B cell (primary cell): ENCODE results near the gene B3GNT9. TPM values are rescaled to one million over a fixed set of nuclear protein-coding genes. Genes with fewer than 3 reads are reported as not detected.

Source experiments
- ATAC-seq: fragments of 200-7000 bp; cut with Tn5 transposase; one replicate; pipeline ENCODE4 v1.10.0; 2021; ENCODE audit warnings: low read depth, mild to moderate bottlenecking, moderate number of reproducible peaks, moderate library complexity
- CTCF ChIA-PET: fragments of 350-600 bp; sonication (Branson Sonifier 250); formaldehyde crosslinking; loops from one replicate; lab custom pipeline; 2021; ENCODE audit warnings: antibody characterized with exemption, inconsistent platforms; lab: Charles Lee
- POLR2A ChIA-PET: fragments of 350-600 bp; sonication (Branson Sonifier 250); formaldehyde crosslinking; loops from one replicate; lab custom pipeline; 2021; ENCODE audit warnings: antibody characterized with exemption; lab: Charles Lee
- DNase-seq: peaks from one replicate; pipeline ENCODE4 v3.0.0; 2013
- H2AFZ ChIP-seq: 2 replicates; pipeline ENCODE4 v1.6.1; 2012; ENCODE audit warnings: mild to moderate bottlenecking, low read depth, low read length; ENCODE audit not compliant: insufficient read depth, poor library complexity, severe bottlenecking
- H3K27ac ChIP-seq, 2 donors: 1 replicate in 1 of 2; 2 replicates in 1 of 2; pipeline ENCODE4 v1.5.1; 2012 to 2013; ENCODE audit warnings: low read length in 2 of 2, mild to moderate bottlenecking in 2 of 2, moderate library complexity in 1 of 2
- H3K27me3 ChIP-seq, 4 experiments: fragments of 200-600 bp in 1 of 4; sonication (generic) in 1 of 4; replicated peaks in 1 of 4; 1 replicate in 2 of 4; 2 replicates in 2 of 4; pipeline versions ENCODE4 v1.6.1 to v1.7.0; 2013 to 2016; ENCODE audit warnings: low read length in 3 of 4, mild to moderate bottlenecking in 2 of 4, mixed read lengths in 1 of 4, moderate library complexity in 1 of 4; ENCODE audit not compliant: insufficient read depth in 4 of 4, control insufficient read depth in 3 of 4; ENCODE audit errors: control extremely low read depth in 1 of 4
- H3K36me3 ChIP-seq, 2 experiments: replicated peaks in 1 of 2; 1 replicate in 1 of 2; 2 replicates in 1 of 2; pipeline versions ENCODE4 v1.6.1 to v1.7.1; 2013; ENCODE audit warnings: low read length in 1 of 2; ENCODE audit not compliant: insufficient read depth in 2 of 2, control insufficient read depth in 1 of 2; ENCODE audit errors: control extremely low read depth in 1 of 2, extremely low read depth in 1 of 2
- H3K4me1 ChIP-seq, 2 donors: fragments of 200-600 bp in 1 of 2; sonication (generic) in 1 of 2; 1 replicate in 1 of 2; 2 replicates in 1 of 2; pipeline versions ENCODE4 v1.5.1 to v1.6.1; 2013 to 2017; ENCODE audit warnings: low read length in 2 of 2; ENCODE audit not compliant: control insufficient read depth in 2 of 2, insufficient read depth in 2 of 2
- H3K4me2 ChIP-seq: replicated peaks from 2 replicates; pipeline ENCODE3; 2012; ENCODE audit warnings: mild to moderate bottlenecking, low read depth, low read length; ENCODE audit not compliant: poor library complexity, severe bottlenecking
- H3K4me3 ChIP-seq, 5 experiments: fragments of 200-600 bp in 1 of 5; sonication (generic) in 1 of 5; 1 replicate in 3 of 5; 2 replicates in 2 of 5; pipeline versions ENCODE4 v1.5.1 to v1.7.0; 2011 to 2016; ENCODE audit warnings: low read length in 4 of 5, mild to moderate bottlenecking in 4 of 5, low read depth in 2 of 5, control low read depth in 1 of 5, moderate library complexity in 1 of 5; ENCODE audit not compliant: insufficient read depth in 1 of 5; ENCODE audit errors: control extremely low read depth in 1 of 5, extremely low read depth in 1 of 5
- H3K79me2 ChIP-seq: fragments of 200-600 bp; sonication (generic); one replicate; pipeline ENCODE4 v1.6.0; 2016; ENCODE audit warnings: low read length; ENCODE audit not compliant: control insufficient read depth, insufficient read depth
- H3K9ac ChIP-seq: fragments of 200-600 bp; sonication (generic); 2 replicates; pipeline ENCODE4 v1.6.1; 2017; ENCODE audit warnings: mild to moderate bottlenecking, low read length, moderate library complexity
- H3K9me3 ChIP-seq, 3 donors: one replicate each; pipeline versions ENCODE4 v1.6.1 to v1.7.1; 2013; ENCODE audit warnings: low read length in 2 of 3; ENCODE audit not compliant: control insufficient read depth in 2 of 3, insufficient read depth in 1 of 3; ENCODE audit errors: control extremely low read depth in 1 of 3
- H4K20me1 ChIP-seq: 2 replicates; pipeline ENCODE4 v1.6.0; 2012; ENCODE audit warnings: mild to moderate bottlenecking, low read length; ENCODE audit not compliant: insufficient read depth, control insufficient read depth, poor library complexity, severe bottlenecking
- H3K27ac Mint-ChIP-seq: one replicate; pipeline ENCODE4 v1.8.0; 2021; ENCODE audit warnings: mixed read lengths
- H3K27me3 Mint-ChIP-seq: one replicate; pipeline ENCODE4 v1.8.0; 2021; ENCODE audit warnings: mixed read lengths
- H3K4me1 Mint-ChIP-seq: one replicate; pipeline ENCODE4 v1.8.0; 2021; ENCODE audit warnings: mixed read lengths
- H3K4me3 Mint-ChIP-seq: one replicate; pipeline ENCODE4 v1.8.0; 2021; ENCODE audit warnings: mixed read lengths
- H3K9me3 Mint-ChIP-seq: one replicate; pipeline ENCODE4 v1.8.0; 2022; ENCODE audit warnings: mixed read lengths; ENCODE audit not compliant: insufficient read depth
- CTCF ChIP-seq: fragments of 200-600 bp; IDR thresholded peaks from one replicate; pipeline ENCODE4 v1.8.0; 2022; ENCODE audit warnings: antibody characterized with exemption, mild to moderate bottlenecking
- EZH2 ChIP-seq: IDR thresholded peaks from 2 replicates; pipeline ENCODE4 v1.6.1; 2012; ENCODE audit warnings: borderline replicate concordance, low read depth, mild to moderate bottlenecking, moderate library complexity, low read length; ENCODE audit not compliant: insufficient read depth, poor library complexity, severe bottlenecking
- whole genome bisulfite sequencing: methylation state at CpG from one replicate; pipeline ENCODE4 v1.1.5; 2013; ENCODE audit warnings: missing lambda C conversion rate; ENCODE audit not compliant: insufficient coverage; 5-methylcytosine and 5-hydroxymethylcytosine counted together
- intact Hi-C: fragments of 100-400 bp; cut with micrococcal nuclease; formaldehyde crosslinking; loops from one replicate; pipeline ENCODE4 v1.10.0; 2022
- polyA plus RNA-seq: library from polyadenylated mRNA; depleted of rRNA; stranded (reverse); fragments of >200 nt; gene quantifications from 2 replicates; pipeline ENCODE4 v1.2.3, GENCODE V29; 2012
- total RNA-seq, 2 donors: library from RNA; stranded (reverse); fragments of 120-200 nt in 1 of 2; gene quantifications; 1 replicate in 1 of 2; 2 replicates in 1 of 2; pipeline versions ENCODE4 v1.2.3 to v1.2.4, GENCODE V29; 2013 to 2022

Gene B3GNT9
- total and polyA plus RNA-seq, 2 donors (not counting 1 experiment from before 2014, with no cell fraction given) = 1.6 to 2.5 TPM

- H4K20me1 ChIP-seq = peaks cover 14% of the 10 kb centered on the region
- Mint-ChIP-seq H3K4me3 (no peak overlapping the region), H3K27ac (no peak overlapping the region), H3K27me3 (peaks cover 58% of the 10 kb centered on the region), H3K4me1 (peaks cover 37% of the 10 kb centered on the region), H3K9me3 (no peaks in the 10 kb centered on the region)
- no peaks in the 10 kb centered on the region for H3K79me2 ChIP-seq
- no peak for DNase-seq
- H3K9ac ChIP-seq = no peak overlapping the region
- no peak overlapping the region for H3K4me2 ChIP-seq
- peaks cover 47 to 58% of the 10 kb centered on the region in 2 donors for H3K4me1 ChIP-seq
- WGBS = 94% methylated on average over 7 of the region's 7 CpGs
- CTCF ChIA-PET = interaction anchor here (0.7 to 1.3 kb wide), 2 partner anchors 10 to 495 kb away, joined by 4 to 6 read pairs; no protein-coding TSS in a partner anchor
- POLR2A ChIA-PET = no interaction called here
- no peak overlapping the region for H3K27ac ChIP-seq
- peaks cover 0 to 40% (median 0%) of the 10 kb centered on the region in 3 donors for H3K9me3 ChIP-seq
- TF ChIP-seq EZH2 (no peak), CTCF (no peak)
- intact Hi-C loops = no loop called here
- no peak for ATAC-seq
- H3K4me3 ChIP-seq = no peak overlapping the region
- H3K36me3 ChIP-seq = no peaks in the 10 kb centered on the region
- H2AFZ ChIP-seq = no peak overlapping the region
- peaks cover 0 to 95% (median 67%) of the 10 kb centered on the region in 4 experiments for H3K27me3 ChIP-seq
These were observed 16.8 kb upstream of the B3GNT9 start for GRCh38 chr16:67167588-67167987.

DNA sequence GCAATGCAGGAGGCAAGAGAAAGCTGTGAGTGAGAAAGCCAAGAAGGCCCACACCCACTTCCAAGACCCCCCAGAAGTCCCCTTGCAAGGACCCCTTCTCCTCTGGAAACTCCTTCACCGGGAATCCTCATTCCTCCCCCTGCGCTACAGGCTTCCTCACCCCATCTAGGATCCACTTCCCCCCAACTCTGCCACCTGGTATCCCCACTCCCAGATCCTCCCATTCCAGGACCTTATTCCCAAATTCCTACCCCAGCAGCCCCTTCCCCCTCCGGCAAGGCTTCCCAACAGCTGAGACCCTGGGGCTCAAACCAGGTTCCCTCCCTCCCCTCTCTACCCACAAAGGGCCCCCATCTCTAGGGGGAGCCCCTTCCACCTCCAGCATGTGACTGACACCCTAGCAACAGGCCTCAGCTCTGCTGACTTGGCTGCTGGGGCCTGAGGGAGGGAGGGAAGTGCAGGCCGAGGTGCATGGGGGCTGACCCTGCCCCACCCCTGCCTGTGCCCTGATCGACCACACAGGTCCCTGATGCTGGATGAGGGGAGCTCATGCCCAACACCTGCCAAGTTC lies 15.9 kb upstream of the B3GNT9 start:
- H3K27me3 ChIP-seq = peaks cover 0 to 95% (median 67%) of the 10 kb centered on the region in 4 experiments
- DNase-seq (no peak), ATAC-seq (no peak)
- H3K36me3 ChIP-seq = no peaks in the 10 kb centered on the region
- no peaks in the 10 kb centered on the region for H3K79me2 ChIP-seq
- H3K27ac ChIP-seq = no peak overlapping the region
- no peak overlapping the region for H3K4me2 ChIP-seq
- CTCF ChIA-PET = no interaction called here
- WGBS = 78% methylated on average over 4 of the region's 5 CpGs
- peaks cover 61% of the 10 kb centered on the region for H3K27me3 Mint-ChIP-seq
- H3K27ac Mint-ChIP-seq = no peak overlapping the region
- intact Hi-C loops = no loop called here
- H3K9me3 Mint-ChIP-seq = no peaks in the 10 kb centered on the region
- TF ChIP-seq CTCF (no peak), EZH2 (no peak)
- peaks cover 0 to 42% (median 0%) of the 10 kb centered on the region in 3 donors for H3K9me3 ChIP-seq
- peaks cover 42% of the 10 kb centered on the region for H3K4me1 Mint-ChIP-seq
- H3K4me3 Mint-ChIP-seq = no peak overlapping the region
- POLR2A ChIA-PET = no interaction called here
- H3K4me3 ChIP-seq = no peak overlapping the region
- peaks cover 15% of the 10 kb centered on the region for H4K20me1 ChIP-seq
- H2AFZ ChIP-seq = no peak overlapping the region
- no peak overlapping the region for H3K9ac ChIP-seq
- peaks cover 51 to 62% of the 10 kb centered on the region in 2 donors for H3K4me1 ChIP-seq
